Measurements from ENCODE around the gene DRC7. TPM values are rescaled to one million over a fixed set of nuclear protein-coding genes. Genes with fewer than 3 reads are reported as not detected.

The DRC7 gene
- total RNA-seq, 1 donor from 2014 or later = not detected

DNA sequence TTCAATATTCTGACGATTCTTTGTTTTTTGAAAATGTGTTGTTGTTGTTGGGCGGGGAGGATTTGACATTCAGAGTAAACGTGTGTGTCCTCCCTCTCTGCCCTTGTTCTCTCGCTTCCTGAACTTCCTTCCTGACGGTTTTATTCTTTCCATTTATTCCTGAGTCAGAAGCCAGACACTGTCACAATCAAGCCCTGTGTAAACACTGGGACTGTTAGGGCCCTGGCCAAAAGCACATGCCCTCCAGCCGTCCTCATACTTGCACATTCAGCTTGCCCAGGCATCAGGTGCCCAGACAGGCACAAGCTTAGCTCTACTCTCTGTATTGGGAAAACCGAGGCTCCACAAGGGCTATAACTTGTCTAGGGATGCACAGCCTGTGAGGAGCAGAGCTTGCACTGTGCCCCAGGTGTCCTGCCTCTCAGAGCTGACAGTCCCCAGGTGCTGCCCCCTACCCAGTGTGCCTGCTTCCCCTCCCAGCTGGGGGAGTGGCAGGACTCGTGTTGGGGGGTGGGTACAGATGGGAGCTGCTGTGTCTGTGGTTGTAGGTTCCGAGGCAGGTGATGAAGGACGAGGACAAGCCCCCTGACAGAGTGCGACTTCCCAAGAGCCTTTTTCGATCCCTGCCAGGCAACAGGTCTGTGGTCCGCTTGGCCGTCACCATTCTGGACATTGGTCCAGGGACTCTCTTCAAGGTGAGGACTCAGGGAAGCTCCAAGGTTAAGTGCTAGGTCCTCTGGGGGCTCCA, 16.8 kb upstream of the DRC7 start:
- TF ChIP-seq, protein P1, sequence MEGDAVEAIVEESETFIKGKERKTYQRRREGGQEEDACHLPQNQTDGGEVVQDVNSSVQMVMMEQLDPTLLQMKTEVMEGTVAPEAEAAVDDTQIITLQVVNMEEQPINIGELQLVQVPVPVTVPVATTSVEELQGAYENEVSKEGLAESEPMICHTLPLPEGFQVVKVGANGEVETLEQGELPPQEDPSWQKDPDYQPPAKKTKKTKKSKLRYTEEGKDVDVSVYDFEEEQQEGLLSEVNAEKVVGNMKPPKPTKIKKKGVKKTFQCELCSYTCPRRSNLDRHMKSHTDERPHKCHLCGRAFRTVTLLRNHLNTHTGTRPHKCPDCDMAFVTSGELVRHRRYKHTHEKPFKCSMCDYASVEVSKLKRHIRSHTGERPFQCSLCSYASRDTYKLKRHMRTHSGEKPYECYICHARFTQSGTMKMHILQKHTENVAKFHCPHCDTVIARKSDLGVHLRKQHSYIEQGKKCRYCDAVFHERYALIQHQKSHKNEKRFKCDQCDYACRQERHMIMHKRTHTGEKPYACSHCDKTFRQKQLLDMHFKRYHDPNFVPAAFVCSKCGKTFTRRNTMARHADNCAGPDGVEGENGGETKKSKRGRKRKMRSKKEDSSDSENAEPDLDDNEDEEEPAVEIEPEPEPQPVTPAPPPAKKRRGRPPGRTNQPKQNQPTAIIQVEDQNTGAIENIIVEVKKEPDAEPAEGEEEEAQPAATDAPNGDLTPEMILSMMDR (IDR thresholded peaks at IDR 0.05) = no peak
- no peak overlapping the region for H3K4me3 ChIP-seq
- H3K4me1 ChIP-seq = no peaks in the 10 kb centered on the region
- no peaks in the 10 kb centered on the region for H3K27me3 ChIP-seq
- H3K36me3 ChIP-seq = no peaks in the 10 kb centered on the region
- no peak overlapping the region for H3K27ac ChIP-seq
- intact Hi-C loops (cut with DNase I) = no loop called here
- no peaks in the 10 kb centered on the region for H3K9me3 ChIP-seq
- no peak for DNase-seq (ENCODE audit: low spot score in 2 of 2)

DNA sequence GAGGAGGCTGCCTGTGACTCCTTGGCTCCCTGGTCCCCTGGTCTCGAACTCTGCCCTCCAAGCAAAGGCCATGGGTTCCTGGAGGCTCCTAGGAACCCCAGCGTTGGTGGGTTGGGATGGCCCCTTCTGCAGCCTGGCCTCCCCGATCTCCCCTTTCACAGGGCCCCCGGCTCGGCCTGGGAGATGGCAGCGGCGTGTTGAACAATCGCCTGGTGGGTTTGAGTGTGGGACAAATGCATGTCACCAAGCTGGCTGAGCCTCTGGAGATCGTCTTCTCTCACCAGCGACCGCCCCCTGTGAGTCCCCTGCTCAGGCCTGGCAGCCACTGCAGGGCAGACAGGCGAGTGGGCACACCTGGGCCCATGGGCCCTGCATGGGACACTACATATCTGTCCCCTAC, 15.6 kb upstream of the DRC7 start:
- H3K36me3 ChIP-seq = no peaks in the 10 kb centered on the region
- H3K27ac ChIP-seq = no peak overlapping the region
- no peak overlapping the region for H3K4me3 ChIP-seq
- no peaks in the 10 kb centered on the region for H3K4me1 ChIP-seq
- H3K9me3 ChIP-seq = no peaks in the 10 kb centered on the region
- no peak for DNase-seq (ENCODE audit: low spot score in 2 of 2)
- H3K27me3 ChIP-seq = no peaks in the 10 kb centered on the region
- intact Hi-C loops (cut with DNase I) = no loop called here
- TF ChIP-seq, protein P1 (IDR thresholded peaks at IDR 0.05) = no peak

DNA sequence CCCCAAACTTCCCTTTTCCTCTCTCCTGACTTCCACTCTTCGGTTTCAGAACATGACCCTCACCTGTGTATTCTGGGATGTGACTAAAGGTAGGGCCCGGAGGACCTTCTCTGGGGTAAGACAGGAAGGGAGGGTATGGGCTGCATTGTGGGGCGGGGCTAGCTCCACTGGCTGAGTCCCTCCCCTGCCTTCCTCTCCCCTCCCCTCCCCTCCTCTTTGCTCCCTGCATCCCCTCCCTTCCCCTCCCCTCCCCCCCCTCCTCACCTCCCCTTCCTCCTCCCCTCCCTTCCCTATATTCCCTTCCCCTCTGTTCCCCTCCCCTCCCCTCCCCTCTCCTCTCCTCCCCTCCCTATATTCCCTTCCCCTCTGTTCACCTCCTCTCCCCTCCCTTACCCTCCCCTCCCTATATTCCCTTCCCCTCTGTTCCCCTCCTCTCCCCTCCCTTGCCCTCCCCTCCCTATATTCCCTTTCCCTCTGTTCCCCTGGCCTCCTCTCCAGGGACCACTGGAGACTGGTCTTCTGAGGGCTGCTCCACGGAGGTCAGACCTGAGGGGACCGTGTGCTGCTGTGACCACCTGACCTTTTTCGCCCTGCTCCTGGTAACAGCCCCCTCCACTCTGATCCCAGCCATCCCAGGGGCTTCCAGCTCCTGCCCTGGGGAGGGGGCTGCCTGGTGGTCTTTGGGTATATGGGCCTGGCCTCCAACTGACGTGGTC, 14.7 kb upstream of the DRC7 start:
- TF ChIP-seq, protein P1 (IDR thresholded peaks at IDR 0.05) = no peak
- Histone ChIP-seq H3K27ac (no peak overlapping the region), H3K4me3 (no peak overlapping the region), H3K4me1 (no peaks in the 10 kb centered on the region), H3K9me3 (no peaks in the 10 kb centered on the region), H3K36me3 (no peaks in the 10 kb centered on the region), H3K27me3 (no peaks in the 10 kb centered on the region)
- intact Hi-C loops (cut with DNase I) = no loop called here
- DNase-seq (ENCODE audit: low spot score in 2 of 2) = no peak

DNA sequence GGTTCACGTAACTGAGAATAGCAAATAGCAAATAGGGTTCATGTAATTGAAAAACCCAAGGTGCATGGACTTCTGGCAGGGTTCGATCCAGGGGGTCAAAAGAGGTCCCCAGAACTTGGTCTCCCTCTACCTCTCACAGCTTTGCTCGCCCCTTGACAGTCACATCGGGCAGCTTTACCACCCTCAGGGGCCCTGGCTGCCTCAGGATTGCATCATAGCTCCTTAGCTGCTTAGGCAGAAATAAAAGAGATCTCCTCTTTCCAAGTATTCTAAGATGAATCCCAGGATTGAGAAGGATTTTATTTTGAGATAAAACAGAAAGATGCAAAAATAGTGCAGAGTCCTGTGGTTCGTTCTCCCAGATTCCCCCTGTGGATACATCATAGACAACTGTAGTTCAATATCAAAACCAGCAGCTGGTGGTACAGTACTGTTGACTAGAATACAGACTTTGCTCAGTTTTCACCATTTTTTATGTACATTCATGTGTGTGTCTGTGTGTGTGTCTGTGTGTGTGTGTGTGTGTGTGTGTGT, 13.7 kb upstream of the DRC7 start:
- Histone ChIP-seq H3K36me3 (no peaks in the 10 kb centered on the region), H3K4me1 (no peaks in the 10 kb centered on the region), H3K9me3 (no peaks in the 10 kb centered on the region), H3K27me3 (no peaks in the 10 kb centered on the region), H3K27ac (no peak overlapping the region), H3K4me3 (no peak overlapping the region)
- intact Hi-C loops (cut with DNase I) = no loop called here
- TF ChIP-seq, protein P1 (IDR thresholded peaks at IDR 0.05) = no peak
- DNase-seq (ENCODE audit: low spot score in 2 of 2) = no peak

DNA sequence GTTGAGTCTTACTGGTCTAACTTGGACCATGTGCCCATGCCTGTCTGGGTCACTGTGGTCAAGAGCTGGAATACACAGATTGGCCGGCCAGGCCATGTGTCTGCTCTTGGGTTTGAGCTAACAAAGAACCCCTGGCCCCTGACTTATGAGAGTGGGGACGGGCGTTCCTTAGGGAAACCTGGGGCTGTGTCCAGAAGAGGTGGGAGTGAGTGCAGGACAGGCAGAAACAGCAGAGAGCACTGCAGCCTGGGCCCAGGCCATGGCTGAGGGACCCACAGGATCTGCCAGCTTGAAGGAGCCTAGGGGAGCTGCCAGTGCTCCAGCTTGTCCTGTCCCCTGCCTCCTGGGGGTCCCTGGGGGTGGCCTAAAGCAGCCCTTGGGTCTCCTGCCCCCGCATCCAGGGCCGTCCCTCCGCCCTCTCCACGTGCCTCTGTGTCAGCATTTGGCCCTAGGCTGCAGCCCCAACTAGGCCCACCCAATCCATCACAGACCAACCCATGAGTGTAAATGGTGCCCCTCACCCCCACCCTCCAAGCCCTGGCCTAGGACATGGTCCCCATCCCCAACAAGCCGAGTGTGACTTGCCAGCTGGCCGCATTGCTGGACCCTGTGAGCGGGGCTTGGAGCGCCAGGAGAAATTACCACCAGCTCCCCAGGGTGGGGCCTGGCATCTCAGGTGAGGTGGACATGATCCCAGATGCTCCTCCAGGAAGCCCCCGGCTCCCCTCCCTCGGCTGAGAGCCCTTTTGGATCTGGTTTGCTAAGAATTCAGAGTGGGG, 12.5 kb upstream of the DRC7 start:
- TF ChIP-seq, protein P1 (IDR thresholded peaks at IDR 0.05) = no peak
- intact Hi-C loops (cut with DNase I) = no loop called here
- H3K4me3 ChIP-seq = no peak overlapping the region
- no peaks in the 10 kb centered on the region for H3K27me3 ChIP-seq
- no peaks in the 10 kb centered on the region for H3K36me3 ChIP-seq
- H3K9me3 ChIP-seq = no peaks in the 10 kb centered on the region
- no peak overlapping the region for H3K27ac ChIP-seq
- no peak for DNase-seq (ENCODE audit: low spot score in 2 of 2)
- H3K4me1 ChIP-seq = no peaks in the 10 kb centered on the region
